Activated CD4-positive, alpha-beta T cell treated with anti-CD3 and anti-CD28 coated beads, Interleukin-2, amount 50 U/mL, for 4 hours (primary cell): Measurements from ENCODE around the gene TPMT.
"Not testable (repeated sequence)": the region's sequence is repeated elsewhere in the genome, so short reads cannot be mapped to it uniquely, and the experiment has no call there.

ENCODE experiments used
- DNase-seq, 2 experiments: peaks; one replicate each; pipeline ENCODE4 v3.0.0-alpha.2; 2020

The TPMT gene

GRCh38 chr6:18154507-18155149 lies at the start of gene TPMT:
TPMT (minus strand) TSS chr6:18155077; CDS start chr6:18149127, 5,950 bp downstream.
- DNase-seq: peak in 1 of 2 experiments; percentile 1

GRCh38 chr6:18203786-18204185 lies 48.9 kb upstream of the TPMT start:
- DNase-seq: no peak

GRCh38 chr6:18192026-18192425 lies 37.1 kb upstream of the TPMT start:
- no peak for DNase-seq

- DNase-seq: no peak
Measured at GRCh38 chr6:18189196-18189595, 34.3 kb upstream of the TPMT start.

GRCh38 chr6:18187701-18188100 lies 32.8 kb upstream of the TPMT start:
- DNase-seq: no peak

- no peak for DNase-seq
Measured at GRCh38 chr6:18186540-18187250, 31.8 kb upstream of the TPMT start.

- no peak for DNase-seq
Measured at GRCh38 chr6:18186033-18186432, 31.2 kb upstream of the TPMT start.

- no peak for DNase-seq
Measured at GRCh38 chr6:18185624-18186023, 30.7 kb upstream of the TPMT start.

GRCh38 chr6:18183766-18184165 lies 28.9 kb upstream of the TPMT start:
- no peak for DNase-seq

GRCh38 chr6:18182568-18182967 lies 27.7 kb upstream of the TPMT start:
- no peak for DNase-seq

GRCh38 chr6:18179770-18180356 lies 25.0 kb upstream of the TPMT start:
- no peak for DNase-seq

GRCh38 chr6:18178960-18179615 lies 24.2 kb upstream of the TPMT start:
- no peak for DNase-seq

GRCh38 chr6:18177286-18177965 lies 22.5 kb upstream of the TPMT start:
- no peak for DNase-seq

GRCh38 chr6:18176198-18176597 lies 21.3 kb upstream of the TPMT start:
- DNase-seq: not testable (repeated sequence)

GRCh38 chr6:18171871-18172270 lies 17.0 kb upstream of the TPMT start:
- no peak for DNase-seq

GRCh38 chr6:18168264-18168663 lies 13.4 kb upstream of the TPMT start:
- no peak for DNase-seq

- DNase-seq: no peak
Measured at GRCh38 chr6:18166312-18167036, 11.6 kb upstream of the TPMT start.

- DNase-seq: no peak
Measured at GRCh38 chr6:18165751-18166150, 10.9 kb upstream of the TPMT start.

GRCh38 chr6:18162401-18162800 lies 7.5 kb upstream of the TPMT start:
- no peak for DNase-seq

GRCh38 chr6:18161431-18161830 lies 6.6 kb upstream of the TPMT start:
- DNase-seq: no peak

GRCh38 chr6:18160911-18161310 lies 6.0 kb upstream of the TPMT start:
- no peak for DNase-seq

- peak in 1 of 2 experiments; percentile 25 for DNase-seq
Measured at GRCh38 chr6:18155864-18156421, 1.1 kb upstream of the TPMT start.
